Heart left ventricle (tissue), 13 donors: Measurements from ENCODE around the gene ENTREP1.
A peak's percentile ranks its signal among the peaks of the same experiment; 100 is the strongest.

Source experiments
- CTCF ChIP-seq, 12 donors: fragments of 200-600 bp; sonication (generic) in 4 of 12; IDR thresholded peaks; one replicate each; pipeline versions ENCODE4 v1.5.0 to v1.8.0; 2018 to 2022; ENCODE audit warnings: antibody characterized with exemption in 12 of 12, mild to moderate bottlenecking in 5 of 12
- POLR2A ChIP-seq, 2 donors: fragments of 450-650 bp; IDR thresholded peaks; one replicate each; pipeline ENCODE4 v1.6.1; 2017; ENCODE audit warnings: antibody characterized with exemption in 2 of 2, mild to moderate bottlenecking in 2 of 2, moderate library complexity in 2 of 2
- donor health status: ischemic (EF 13 %, LVEDD 7.1; RV severe dilation, severe dysfunction).
- donor health status: DM: no; HTN: yes; CAD: no.
- donor health status: DM: no; HTN: no; CAD: no.
- donor health status: ischemic (EF 25% LVEDD 6.9; RV normal size, moderate dysfunction).
- donor health status: ischemic (EF 25% LVEDD 5.7; RV mildly dilated, moderate dysfunction).
- donor health status: ischemic (EF 35%, LVEDD 5.7; RV mildly dilated, moderate dysfunction).
- donor health status: nonischemic (EF 11% LVEDD 7.7; RV severe dilation, severe dysfunction).
- donor health status: DM: yes; HTN: yes; CAD: no.
- donor health status: PGD.
- donor health status: ischemic (EF 29% LVEDD 5.4; RV normal size, mild dysfunction).
- donor health status: nonischemic (EF 23%, LVEDD 6.1; RV moderate dilation, normal function).

DNA sequence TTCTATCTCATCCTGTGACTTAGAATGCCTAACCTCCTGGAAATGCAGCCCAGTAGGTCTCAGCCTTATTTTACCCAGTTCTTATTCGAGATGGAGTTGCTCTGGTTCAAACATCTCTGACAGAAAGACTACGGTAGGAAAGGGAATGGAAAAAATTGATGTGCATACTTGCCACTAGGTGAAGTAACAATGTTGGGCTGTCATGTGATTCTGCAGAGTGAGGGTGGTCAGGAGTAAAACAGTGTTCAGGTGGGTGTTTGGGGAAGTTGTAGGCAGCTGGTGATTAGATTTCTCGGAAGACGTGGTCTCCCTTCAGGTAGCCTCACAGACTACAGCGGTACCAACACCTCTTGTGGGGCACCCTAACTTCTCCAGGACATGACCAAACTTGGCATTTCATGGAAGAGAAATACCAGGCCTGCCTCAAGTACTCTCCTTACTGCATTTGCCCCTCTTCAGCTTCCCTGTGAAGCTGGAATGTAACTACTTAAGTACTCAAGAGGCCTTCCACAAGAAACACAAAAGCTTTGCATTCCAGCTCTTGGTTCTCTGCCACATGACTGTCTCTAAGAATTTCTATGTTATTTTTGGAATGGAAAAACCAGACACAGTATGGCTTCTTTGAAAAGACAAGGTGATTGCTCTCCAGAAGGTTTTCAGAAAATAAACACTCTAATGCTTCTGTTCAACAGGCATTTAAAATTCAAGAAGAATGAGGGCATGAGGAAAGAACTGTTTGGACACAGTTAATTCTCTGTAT, 17.4 kb upstream of the ENTREP1 start:
- TF ChIP-seq CTCF (IDR thresholded peaks at IDR 0.05) (peak in 4 of 12 donors; percentile 7 to 28 (median 12)), POLR2A (IDR thresholded peaks at IDR 0.05) (no peak)
